Suprapubic skin (tissue), 4 donors: ENCODE measurements around the gene FMN1.

Source experiments
- CTCF ChIP-seq, 2 donors: fragments of 200-600 bp in 1 of 2; fragments of 450-650 bp in 1 of 2; sonication (generic) in 1 of 2; IDR thresholded peaks; one replicate each; pipeline ENCODE4 v1.5.1; 2016 to 2019; ENCODE audit warnings: antibody characterized with exemption in 2 of 2, mild to moderate bottlenecking in 1 of 2, moderate library complexity in 1 of 2
- POLR2A ChIP-seq, 2 donors: fragments of 450-650 bp; IDR thresholded peaks; one replicate each; pipeline ENCODE4 v1.6.1; 2017; ENCODE audit warnings: antibody characterized with exemption in 2 of 2, mild to moderate bottlenecking in 2 of 2, moderate library complexity in 2 of 2
- POLR2AphosphoS5 ChIP-seq, 3 donors: sonication (generic); formaldehyde crosslinking; IDR thresholded peaks; one replicate each; pipeline ENCODE4 v1.6.1; 2017; ENCODE audit warnings: antibody characterized with exemption in 3 of 3

- TF ChIP-seq CTCF (IDR thresholded peaks at IDR 0.05) = no peak
- no peak for TF ChIP-seq POLR2A (IDR thresholded peaks at IDR 0.05)
- TF ChIP-seq POLR2AphosphoS5 (IDR thresholded peaks at IDR 0.05) = no peak
Measured at GRCh38 chr15:33136353-33136752, 58.2 kb downstream of the FMN1 start.
